Panc1 (cell line): Measurements from ENCODE around the gene FMN2. TPM values are rescaled to one million over a fixed set of nuclear protein-coding genes. Genes with fewer than 3 reads are reported as not detected.

Experiments used
- ATAC-seq: fragments of 200-7000 bp; cut with Tn5 transposase; 2 replicates; pipeline ENCODE4 v1.9.1; 2020; ENCODE audit warnings: mild to moderate bottlenecking, moderate library complexity
- BruUV-seq: library from RNA; stranded (reverse); fragments of 400-500 nt; replicated peaks from 2 replicates; lab custom pipeline; 2021; lab: Mats Ljungman, UMichigan
- CTCF ChIA-PET: fragments of 300-600 bp; sonication (Branson Sonifier 250); formaldehyde crosslinking; loops from one replicate; lab custom pipeline; 2022; ENCODE audit warnings: antibody characterized with exemption; lab: Charles Lee
- POLR2A ChIA-PET: fragments of 300-600 bp; sonication (Branson Sonifier 250); formaldehyde crosslinking; loops from one replicate; lab custom pipeline; 2022; ENCODE audit warnings: antibody characterized with exemption; lab: Charles Lee
- DNase-seq: peaks from one replicate; pipeline ENCODE4 v3.0.0-alpha.2; 2010; ENCODE audit warnings: low read depth, low spot score
- H3K27ac ChIP-seq: 2 replicates; pipeline ENCODE4 v1.5.1; 2011; ENCODE audit warnings: mild to moderate bottlenecking, low read length, inconsistent platforms
- H3K27me3 ChIP-seq: fragments of 200-500 bp; sonication (Bioruptor generic); 2 replicates; pipeline ENCODE4 v1.6.0; 2014; ENCODE audit warnings: low read length, inconsistent platforms; ENCODE audit not compliant: control insufficient read depth, insufficient read depth
- H3K36me3 ChIP-seq: fragments of 200-500 bp; sonication (Bioruptor generic); 2 replicates; pipeline ENCODE4 v1.5.1; 2014; ENCODE audit warnings: inconsistent platforms, mild to moderate bottlenecking, low read length, moderate library complexity; ENCODE audit not compliant: control insufficient read depth, insufficient read depth
- H3K4me1 ChIP-seq: 2 replicates; pipeline ENCODE4 v1.5.1; 2011; ENCODE audit warnings: inconsistent platforms, mild to moderate bottlenecking, low read length, moderate library complexity; ENCODE audit not compliant: control insufficient read depth, insufficient read depth
- H3K4me3 ChIP-seq, 2 experiments: 2 replicates each; pipeline ENCODE4 v1.5.1; 2011 to 2012; ENCODE audit warnings: low read depth in 2 of 2, low read length in 2 of 2, mild to moderate bottlenecking in 2 of 2, inconsistent platforms in 1 of 2, moderate library complexity in 1 of 2
- H3K9me3 ChIP-seq: fragments of 200-500 bp; sonication (Bioruptor generic); 2 replicates; pipeline ENCODE4 v1.5.1; 2014; ENCODE audit warnings: low read depth, mild to moderate bottlenecking, inconsistent platforms, low read length, moderate library complexity; ENCODE audit not compliant: control insufficient read depth, insufficient read depth
- POLR2AphosphoS5 ChIP-seq: IDR thresholded peaks from 2 replicates; pipeline ENCODE4 v1.6.1; 2012; ENCODE audit warnings: mild to moderate bottlenecking, low read depth, low read length, moderate library complexity
- SIN3A ChIP-seq: IDR thresholded peaks from 2 replicates; pipeline ENCODE4 v1.6.1; 2012; ENCODE audit warnings: low read depth, mild to moderate bottlenecking, low read length, moderate library complexity, borderline replicate concordance; ENCODE audit not compliant: insufficient read depth
- TCF7L2 ChIP-seq: IDR thresholded peaks from 2 replicates; pipeline ENCODE4 v1.6.1; 2011; ENCODE audit warnings: mild to moderate bottlenecking, low read depth, low read length, inconsistent platforms
- in situ Hi-C: cut with HindIII; loops from 2 replicates; pipeline ENCODE4 v1.10.0; 2016; ENCODE audit warnings: low sequenced_read_pairs, low pct_unique_long_range_greater_than_20kb
- intact Hi-C: fragments of 100-400 bp; cut with micrococcal nuclease; formaldehyde crosslinking; loops from one replicate; pipeline ENCODE4 v1.10.0; 2022; ENCODE audit not compliant: unreplicated experiment
- total RNA-seq: library from RNA; stranded (reverse); gene quantifications from one replicate; pipeline ENCODE4 v1.2.1, GENCODE V29; 2021; ENCODE audit not compliant: unreplicated experiment
- TF ChIP-seq, protein P1 (sequence below): fragments of 450-650 bp; IDR thresholded peaks from 2 replicates; pipeline ENCODE4 v1.5.1; 2017; ENCODE audit warnings: mild to moderate bottlenecking
- TF ChIP-seq, protein P2 (sequence below), 2 experiments: IDR thresholded peaks; 2 replicates each; pipeline ENCODE4 v1.6.1; 2011 to 2012; ENCODE audit warnings: low read depth in 2 of 2, control low read depth in 1 of 2, low read length in 1 of 2, mild to moderate bottlenecking in 1 of 2, moderate library complexity in 1 of 2; ENCODE audit not compliant: insufficient read depth in 1 of 2

The FMN2 gene
- total RNA-seq, 1 experiment from 2014 or later, result 1.9 TPM

DNA sequence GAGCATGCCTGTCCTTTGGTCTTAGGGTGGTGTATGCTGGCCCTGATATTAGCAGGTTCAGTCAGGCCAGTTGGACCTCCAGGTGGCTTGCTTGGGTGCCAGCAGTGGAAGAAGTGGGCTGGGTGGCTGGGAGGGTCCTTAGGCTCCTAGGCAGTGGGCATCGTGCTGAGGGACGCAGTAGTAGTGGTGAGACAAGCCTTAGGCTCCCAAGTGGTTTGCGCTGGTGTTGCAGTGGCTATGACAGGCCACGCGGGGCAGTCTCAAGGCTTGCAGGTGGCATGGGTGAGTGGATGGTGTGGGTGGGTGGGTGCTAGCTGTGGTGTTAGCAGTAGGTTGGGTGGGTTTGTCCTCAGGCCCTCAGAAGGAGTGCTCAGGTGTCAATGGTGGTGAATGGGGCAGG is 162.3 kb downstream of the FMN2 start:
- ATAC-seq, result no peak
- CTCF ChIA-PET, result no interaction called here
- in situ Hi-C loops, result no loop called here

DNA sequence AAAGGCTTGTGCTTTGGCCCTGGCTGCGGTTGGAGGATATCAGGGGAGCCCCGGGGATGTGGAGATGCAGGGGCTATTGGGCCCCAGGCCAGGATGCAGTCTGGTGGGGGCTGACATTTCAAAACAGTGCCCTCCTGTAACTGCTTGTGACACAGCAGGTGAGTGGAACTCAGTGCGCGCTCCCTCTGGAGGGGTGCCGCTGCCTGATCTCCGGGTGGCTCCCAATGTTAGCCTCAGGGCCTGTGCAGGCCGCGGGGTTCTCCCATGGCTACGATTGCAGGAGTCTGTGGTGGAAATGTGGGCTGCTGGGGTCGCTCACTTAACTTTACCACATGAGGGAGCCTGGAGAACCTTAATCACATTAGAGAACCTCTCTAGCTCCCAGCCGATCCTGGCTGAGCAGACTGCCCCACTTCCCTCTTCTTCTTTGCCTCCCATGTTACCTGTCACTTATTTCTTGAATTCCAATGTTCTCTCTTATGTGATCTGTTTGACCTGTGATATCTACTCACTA is 163.2 kb downstream of the FMN2 start:
- no peaks in the 10 kb centered on the region for H3K27me3 ChIP-seq
- no peaks in the 10 kb centered on the region for H3K4me1 ChIP-seq
- in situ Hi-C loops, result no loop called here
- CTCF ChIA-PET, result no interaction called here
- no TSS peak for BruUV-seq
- DNase-seq (no peak), ATAC-seq (no peak)
- H3K4me3 ChIP-seq, result no peak overlapping the region
- TF ChIP-seq, protein P1, sequence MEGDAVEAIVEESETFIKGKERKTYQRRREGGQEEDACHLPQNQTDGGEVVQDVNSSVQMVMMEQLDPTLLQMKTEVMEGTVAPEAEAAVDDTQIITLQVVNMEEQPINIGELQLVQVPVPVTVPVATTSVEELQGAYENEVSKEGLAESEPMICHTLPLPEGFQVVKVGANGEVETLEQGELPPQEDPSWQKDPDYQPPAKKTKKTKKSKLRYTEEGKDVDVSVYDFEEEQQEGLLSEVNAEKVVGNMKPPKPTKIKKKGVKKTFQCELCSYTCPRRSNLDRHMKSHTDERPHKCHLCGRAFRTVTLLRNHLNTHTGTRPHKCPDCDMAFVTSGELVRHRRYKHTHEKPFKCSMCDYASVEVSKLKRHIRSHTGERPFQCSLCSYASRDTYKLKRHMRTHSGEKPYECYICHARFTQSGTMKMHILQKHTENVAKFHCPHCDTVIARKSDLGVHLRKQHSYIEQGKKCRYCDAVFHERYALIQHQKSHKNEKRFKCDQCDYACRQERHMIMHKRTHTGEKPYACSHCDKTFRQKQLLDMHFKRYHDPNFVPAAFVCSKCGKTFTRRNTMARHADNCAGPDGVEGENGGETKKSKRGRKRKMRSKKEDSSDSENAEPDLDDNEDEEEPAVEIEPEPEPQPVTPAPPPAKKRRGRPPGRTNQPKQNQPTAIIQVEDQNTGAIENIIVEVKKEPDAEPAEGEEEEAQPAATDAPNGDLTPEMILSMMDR, result no peak
- TF ChIP-seq POLR2AphosphoS5 (no peak), SIN3A (no peak), TCF7L2 (no peak)
- TF ChIP-seq, protein P2, sequence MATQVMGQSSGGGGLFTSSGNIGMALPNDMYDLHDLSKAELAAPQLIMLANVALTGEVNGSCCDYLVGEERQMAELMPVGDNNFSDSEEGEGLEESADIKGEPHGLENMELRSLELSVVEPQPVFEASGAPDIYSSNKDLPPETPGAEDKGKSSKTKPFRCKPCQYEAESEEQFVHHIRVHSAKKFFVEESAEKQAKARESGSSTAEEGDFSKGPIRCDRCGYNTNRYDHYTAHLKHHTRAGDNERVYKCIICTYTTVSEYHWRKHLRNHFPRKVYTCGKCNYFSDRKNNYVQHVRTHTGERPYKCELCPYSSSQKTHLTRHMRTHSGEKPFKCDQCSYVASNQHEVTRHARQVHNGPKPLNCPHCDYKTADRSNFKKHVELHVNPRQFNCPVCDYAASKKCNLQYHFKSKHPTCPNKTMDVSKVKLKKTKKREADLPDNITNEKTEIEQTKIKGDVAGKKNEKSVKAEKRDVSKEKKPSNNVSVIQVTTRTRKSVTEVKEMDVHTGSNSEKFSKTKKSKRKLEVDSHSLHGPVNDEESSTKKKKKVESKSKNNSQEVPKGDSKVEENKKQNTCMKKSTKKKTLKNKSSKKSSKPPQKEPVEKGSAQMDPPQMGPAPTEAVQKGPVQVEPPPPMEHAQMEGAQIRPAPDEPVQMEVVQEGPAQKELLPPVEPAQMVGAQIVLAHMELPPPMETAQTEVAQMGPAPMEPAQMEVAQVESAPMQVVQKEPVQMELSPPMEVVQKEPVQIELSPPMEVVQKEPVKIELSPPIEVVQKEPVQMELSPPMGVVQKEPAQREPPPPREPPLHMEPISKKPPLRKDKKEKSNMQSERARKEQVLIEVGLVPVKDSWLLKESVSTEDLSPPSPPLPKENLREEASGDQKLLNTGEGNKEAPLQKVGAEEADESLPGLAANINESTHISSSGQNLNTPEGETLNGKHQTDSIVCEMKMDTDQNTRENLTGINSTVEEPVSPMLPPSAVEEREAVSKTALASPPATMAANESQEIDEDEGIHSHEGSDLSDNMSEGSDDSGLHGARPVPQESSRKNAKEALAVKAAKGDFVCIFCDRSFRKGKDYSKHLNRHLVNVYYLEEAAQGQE (IDR thresholded peaks at IDR 0.05; ENCODE audit: insufficient read depth in 1 of 2, low read depth in 2 of 2, low read length in 1 of 2), result no peak
- no peak overlapping the region for H3K27ac ChIP-seq
- no peaks in the 10 kb centered on the region for H3K9me3 ChIP-seq
- intact Hi-C loops, result no loop called here
- POLR2A ChIA-PET, result no interaction called here
- no peaks in the 10 kb centered on the region for H3K36me3 ChIP-seq

More for the DNA sequence above, 162.3 kb downstream of the FMN2 start:
- DNase-seq, result no peak
- H3K27me3 ChIP-seq, result no peaks in the 10 kb centered on the region
- H3K4me1 ChIP-seq, result no peaks in the 10 kb centered on the region
- H3K9me3 ChIP-seq, result no peaks in the 10 kb centered on the region
- TF ChIP-seq, protein P1, result no peak
- TF ChIP-seq TCF7L2 (no peak), SIN3A (no peak), POLR2AphosphoS5 (no peak)
- TF ChIP-seq, protein P2 (IDR thresholded peaks at IDR 0.05; ENCODE audit: insufficient read depth in 1 of 2, low read depth in 2 of 2, low read length in 1 of 2), result no peak
- no peak overlapping the region for H3K27ac ChIP-seq
- no peaks in the 10 kb centered on the region for H3K36me3 ChIP-seq
- POLR2A ChIA-PET, result no interaction called here
- intact Hi-C loops, result no loop called here
- BruUV-seq, result no TSS peak
- H3K4me3 ChIP-seq, result no peak overlapping the region
